OCI-LY1 (cell line): Measurements from ENCODE around the gene TLL2.

Experiments
- H2AFZ ChIP-seq: fragments of 200-600 bp; sonication (generic), shearing (Covaris generic); 2 replicates; pipeline ENCODE4 v1.6.0; 2014; ENCODE audit warnings: antibody characterized with exemption, mild to moderate bottlenecking, low read length
- H3F3A ChIP-seq: fragments of 200-600 bp; sonication (generic), shearing (Covaris generic); 2 replicates; pipeline ENCODE4 v1.6.0; 2014; ENCODE audit warnings: mild to moderate bottlenecking, antibody characterized with exemption, low read length, moderate library complexity; ENCODE audit not compliant: insufficient read depth
- H3K27ac ChIP-seq: fragments of 200-600 bp; sonication (generic); 2 replicates; pipeline ENCODE4 v1.5.1; 2014; ENCODE audit warnings: low read length, mixed run types, mild to moderate bottlenecking, low read depth; ENCODE audit not compliant: poor library complexity, severe bottlenecking
- H3K27me3 ChIP-seq: fragments of 200-600 bp; sonication (generic); 2 replicates; pipeline ENCODE4 v1.6.0; 2014; ENCODE audit warnings: antibody characterized with exemption, mild to moderate bottlenecking, low read length, moderate library complexity; ENCODE audit not compliant: insufficient read depth
- H3K36me3 ChIP-seq: fragments of 200-600 bp; sonication (generic); 2 replicates; pipeline ENCODE4 v1.6.1; 2014; ENCODE audit warnings: mild to moderate bottlenecking, antibody characterized with exemption, low read length, moderate library complexity, mixed read lengths; ENCODE audit not compliant: insufficient read depth
- H3K4me1 ChIP-seq: fragments of 200-600 bp; sonication (generic); 2 replicates; pipeline ENCODE4 v1.5.1; 2014; ENCODE audit warnings: mild to moderate bottlenecking, low read length, moderate library complexity; ENCODE audit not compliant: insufficient read depth, severe bottlenecking
- H3K4me2 ChIP-seq: fragments of 200-600 bp; sonication (generic), shearing (Covaris generic); 2 replicates; pipeline ENCODE4 v1.6.1; 2014; ENCODE audit warnings: low read length
- H3K4me3 ChIP-seq: fragments of 200-600 bp; sonication (generic); 2 replicates; pipeline ENCODE4 v1.5.1; 2014; ENCODE audit warnings: low read length, low read depth, mild to moderate bottlenecking, mixed read lengths; ENCODE audit not compliant: poor library complexity, severe bottlenecking
- H3K79me2 ChIP-seq: fragments of 200-600 bp; shearing (Covaris generic); 2 replicates; pipeline ENCODE4 v1.6.1; 2016; ENCODE audit warnings: mixed run types, low read length, mixed read lengths; ENCODE audit not compliant: insufficient read depth
- H3K9ac ChIP-seq: fragments of 200-600 bp; sonication (generic), shearing (Covaris generic); 2 replicates; pipeline ENCODE4 v1.6.1; 2014; ENCODE audit warnings: mild to moderate bottlenecking, low read length, mixed read lengths
- H3K9me2 ChIP-seq: fragments of 200-600 bp; sonication (generic), shearing (Covaris generic); 2 replicates; pipeline ENCODE4 v1.6.1; 2014; ENCODE audit warnings: low read depth, mild to moderate bottlenecking, low read length, mixed read lengths
- H3K9me3 ChIP-seq: fragments of 200-600 bp; shearing (Covaris generic); 2 replicates; pipeline ENCODE4 v1.6.1; 2014; ENCODE audit warnings: low read length, mixed read lengths
- H4K20me1 ChIP-seq: fragments of 200-600 bp; sonication (generic), shearing (Covaris generic); 2 replicates; pipeline ENCODE4 v1.6.0; 2016; ENCODE audit warnings: mild to moderate bottlenecking, low read length; ENCODE audit not compliant: insufficient read depth
- EZH2 ChIP-seq: fragments of 200-600 bp; sonication (generic), shearing (Covaris generic); IDR thresholded peaks from 2 replicates; pipeline ENCODE4 v1.8.0; 2017; ENCODE audit warnings: borderline replicate concordance, mixed run types, mild to moderate bottlenecking, antibody characterized with exemption, low read length, moderate library complexity, mixed read lengths
- TF ChIP-seq, protein P1 (sequence below): fragments of 200-600 bp; sonication (generic), shearing (Covaris generic); IDR thresholded peaks from 2 replicates; pipeline ENCODE4 v1.5.1; 2017; ENCODE audit warnings: mild to moderate bottlenecking, antibody characterized with exemption, low read length, moderate library complexity, mixed read lengths

The TLL2 gene

GRCh38 chr10:96422525-96422924, 91.2 kb downstream of the TLL2 start:
- no peak overlapping the region for H3K27ac ChIP-seq
- H3K27me3 ChIP-seq = no peaks in the 10 kb centered on the region
- H3K4me3 ChIP-seq = no peak overlapping the region
- H2AFZ ChIP-seq = no peak overlapping the region
- H4K20me1 ChIP-seq = no peaks in the 10 kb centered on the region
- no peak overlapping the region for H3K9ac ChIP-seq
- H3K36me3 ChIP-seq = no peaks in the 10 kb centered on the region
- no peaks in the 10 kb centered on the region for H3F3A ChIP-seq
- H3K9me3 ChIP-seq = no peaks in the 10 kb centered on the region
- TF ChIP-seq, protein P1, sequence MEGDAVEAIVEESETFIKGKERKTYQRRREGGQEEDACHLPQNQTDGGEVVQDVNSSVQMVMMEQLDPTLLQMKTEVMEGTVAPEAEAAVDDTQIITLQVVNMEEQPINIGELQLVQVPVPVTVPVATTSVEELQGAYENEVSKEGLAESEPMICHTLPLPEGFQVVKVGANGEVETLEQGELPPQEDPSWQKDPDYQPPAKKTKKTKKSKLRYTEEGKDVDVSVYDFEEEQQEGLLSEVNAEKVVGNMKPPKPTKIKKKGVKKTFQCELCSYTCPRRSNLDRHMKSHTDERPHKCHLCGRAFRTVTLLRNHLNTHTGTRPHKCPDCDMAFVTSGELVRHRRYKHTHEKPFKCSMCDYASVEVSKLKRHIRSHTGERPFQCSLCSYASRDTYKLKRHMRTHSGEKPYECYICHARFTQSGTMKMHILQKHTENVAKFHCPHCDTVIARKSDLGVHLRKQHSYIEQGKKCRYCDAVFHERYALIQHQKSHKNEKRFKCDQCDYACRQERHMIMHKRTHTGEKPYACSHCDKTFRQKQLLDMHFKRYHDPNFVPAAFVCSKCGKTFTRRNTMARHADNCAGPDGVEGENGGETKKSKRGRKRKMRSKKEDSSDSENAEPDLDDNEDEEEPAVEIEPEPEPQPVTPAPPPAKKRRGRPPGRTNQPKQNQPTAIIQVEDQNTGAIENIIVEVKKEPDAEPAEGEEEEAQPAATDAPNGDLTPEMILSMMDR = no peak
- TF ChIP-seq EZH2 = no peak
- H3K4me2 ChIP-seq = no peak overlapping the region
- H3K79me2 ChIP-seq = no peaks in the 10 kb centered on the region
- no peaks in the 10 kb centered on the region for H3K9me2 ChIP-seq
- H3K4me1 ChIP-seq = no peaks in the 10 kb centered on the region

DNA sequence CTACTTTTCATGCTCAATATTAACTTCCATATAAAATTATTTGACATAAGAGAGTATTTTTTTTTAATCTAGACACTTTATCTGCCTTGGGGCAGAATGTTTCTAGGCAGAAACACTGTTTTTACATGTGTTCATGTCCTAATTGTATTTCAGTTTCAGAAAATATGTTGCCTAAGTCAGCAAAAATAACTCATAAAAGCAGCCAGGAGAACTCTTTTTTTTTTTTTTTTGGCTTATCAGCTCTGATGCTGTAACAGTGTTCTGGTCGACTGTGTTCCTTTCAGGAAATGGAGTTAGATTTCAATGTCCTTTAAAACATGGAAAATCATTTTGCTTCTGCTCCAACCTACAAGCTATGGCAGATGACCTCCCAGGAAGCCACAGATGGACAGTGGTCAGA, 91.7 kb downstream of the TLL2 start:
- Histone ChIP-seq H4K20me1 (no peaks in the 10 kb centered on the region), H3K27ac (no peak overlapping the region), H3K27me3 (no peaks in the 10 kb centered on the region), H3K9me3 (no peaks in the 10 kb centered on the region), H3K4me3 (no peak overlapping the region), H3K36me3 (no peaks in the 10 kb centered on the region), H3K9me2 (no peaks in the 10 kb centered on the region), H3K9ac (no peak overlapping the region), H3F3A (no peaks in the 10 kb centered on the region), H3K4me2 (no peak overlapping the region), H2AFZ (no peak overlapping the region), H3K79me2 (no peaks in the 10 kb centered on the region), H3K4me1 (no peaks in the 10 kb centered on the region)
- TF ChIP-seq, protein P1 = no peak
- TF ChIP-seq EZH2 = no peak

- H3K9ac ChIP-seq = no peak overlapping the region
- no peak overlapping the region for H2AFZ ChIP-seq
- no peak overlapping the region for H3K4me3 ChIP-seq
- no peaks in the 10 kb centered on the region for H4K20me1 ChIP-seq
- H3K27ac ChIP-seq = no peak overlapping the region
- no peaks in the 10 kb centered on the region for H3K79me2 ChIP-seq
- no peaks in the 10 kb centered on the region for H3K9me2 ChIP-seq
- TF ChIP-seq EZH2 = no peak
- TF ChIP-seq, protein P1 = no peak
- H3F3A ChIP-seq = no peaks in the 10 kb centered on the region
- no peaks in the 10 kb centered on the region for H3K36me3 ChIP-seq
- H3K9me3 ChIP-seq = no peaks in the 10 kb centered on the region
- H3K27me3 ChIP-seq = no peaks in the 10 kb centered on the region
- H3K4me1 ChIP-seq = no peaks in the 10 kb centered on the region
- H3K4me2 ChIP-seq = no peak overlapping the region
Observed at GRCh38 chr10:96420228-96421009, 93.3 kb downstream of the TLL2 start.
